ENCODE data around the gene JAZF1. TPM values are rescaled to one million over a fixed set of nuclear protein-coding genes. Genes with fewer than 3 reads are reported as not detected.

The JAZF1 gene
- total RNA-seq, 4 donors from 2014 or later = 29.3 to 33.8 (median 30.1) TPM

DNA sequence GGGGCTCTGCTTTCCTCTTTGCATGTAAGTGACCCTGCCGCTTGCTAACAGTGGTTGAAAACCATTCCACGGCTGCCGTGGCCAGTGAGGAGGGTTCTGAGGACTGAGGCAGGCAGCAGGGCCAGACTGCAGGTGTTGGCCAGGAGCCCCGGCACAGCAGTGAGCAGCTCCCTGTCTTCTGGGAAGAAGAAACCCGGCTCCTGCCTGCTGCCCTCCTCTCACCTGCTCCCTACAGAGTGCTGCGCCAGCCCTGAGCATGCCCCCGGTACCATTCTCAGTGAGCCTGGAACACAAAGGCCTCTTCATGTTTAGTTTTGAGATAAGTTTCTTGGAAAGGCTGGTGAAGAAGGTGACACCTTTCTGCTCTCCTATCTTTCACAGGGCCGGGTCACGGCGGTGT is 240.7 kb downstream of the JAZF1 start:
- intact Hi-C loops (cut with DNase I) = no loop called here
- no peak overlapping the region for H3K27ac ChIP-seq (replicated peaks in 1 of 4)
- WGBS = 93% methylated on average over 10 of the region's 10 CpGs
- H3K9me3 ChIP-seq = no peaks in the 10 kb centered on the region
- no peaks in the 10 kb centered on the region for H3K36me3 ChIP-seq
- peaks cover 4 to 18% (median 7%) of the 10 kb centered on the region in 4 donors for H3K4me1 ChIP-seq
- no peaks in the 10 kb centered on the region for H3K27me3 ChIP-seq
- no peak for DNase-seq (ENCODE audit: extremely low spot score)
- TF ChIP-seq EP300 (IDR thresholded peaks at IDR 0.05) (no peak), POLR2AphosphoS5 (IDR thresholded peaks at IDR 0.05) (no peak), POLR2A (IDR thresholded peaks at IDR 0.05; ENCODE audit: low read depth) (no peak)
- TF ChIP-seq, protein P1, sequence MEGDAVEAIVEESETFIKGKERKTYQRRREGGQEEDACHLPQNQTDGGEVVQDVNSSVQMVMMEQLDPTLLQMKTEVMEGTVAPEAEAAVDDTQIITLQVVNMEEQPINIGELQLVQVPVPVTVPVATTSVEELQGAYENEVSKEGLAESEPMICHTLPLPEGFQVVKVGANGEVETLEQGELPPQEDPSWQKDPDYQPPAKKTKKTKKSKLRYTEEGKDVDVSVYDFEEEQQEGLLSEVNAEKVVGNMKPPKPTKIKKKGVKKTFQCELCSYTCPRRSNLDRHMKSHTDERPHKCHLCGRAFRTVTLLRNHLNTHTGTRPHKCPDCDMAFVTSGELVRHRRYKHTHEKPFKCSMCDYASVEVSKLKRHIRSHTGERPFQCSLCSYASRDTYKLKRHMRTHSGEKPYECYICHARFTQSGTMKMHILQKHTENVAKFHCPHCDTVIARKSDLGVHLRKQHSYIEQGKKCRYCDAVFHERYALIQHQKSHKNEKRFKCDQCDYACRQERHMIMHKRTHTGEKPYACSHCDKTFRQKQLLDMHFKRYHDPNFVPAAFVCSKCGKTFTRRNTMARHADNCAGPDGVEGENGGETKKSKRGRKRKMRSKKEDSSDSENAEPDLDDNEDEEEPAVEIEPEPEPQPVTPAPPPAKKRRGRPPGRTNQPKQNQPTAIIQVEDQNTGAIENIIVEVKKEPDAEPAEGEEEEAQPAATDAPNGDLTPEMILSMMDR (IDR thresholded peaks at IDR 0.05) = no peak
- H3K4me3 ChIP-seq = no peak overlapping the region

GRCh38 chr7:27936768-27937102 is 243.9 kb downstream of the JAZF1 start:
- intact Hi-C loops (cut with DNase I) = no loop called here
- H3K4me1 ChIP-seq = peaks cover 0 to 10% (median 7%) of the 10 kb centered on the region in 4 donors
- no peaks in the 10 kb centered on the region for H3K9me3 ChIP-seq
- no peak for DNase-seq (ENCODE audit: extremely low spot score)
- H3K36me3 ChIP-seq = no peaks in the 10 kb centered on the region
- TF ChIP-seq, protein P1 (IDR thresholded peaks at IDR 0.05) = no peak
- no peak for TF ChIP-seq EP300 (IDR thresholded peaks at IDR 0.05)
- no peak for TF ChIP-seq POLR2A (IDR thresholded peaks at IDR 0.05; ENCODE audit: low read depth)
- no peak overlapping the region for H3K27ac ChIP-seq (replicated peaks in 1 of 4)
- no peak overlapping the region for H3K4me3 ChIP-seq
- H3K27me3 ChIP-seq = no peaks in the 10 kb centered on the region

- Histone ChIP-seq H3K36me3 (no peaks in the 10 kb centered on the region), H3K27ac (replicated peaks in 1 of 4) (no peak overlapping the region), H3K9me3 (no peaks in the 10 kb centered on the region), H3K27me3 (no peaks in the 10 kb centered on the region), H3K4me1 (peaks cover 0 to 10% (median 7%) of the 10 kb centered on the region in 4 donors), H3K4me3 (no peak overlapping the region)
- intact Hi-C loops (cut with DNase I) = no loop called here
- DNase-seq (ENCODE audit: extremely low spot score) = peak; percentile 5
- TF ChIP-seq EP300 (IDR thresholded peaks at IDR 0.05) (no peak), POLR2A (IDR thresholded peaks at IDR 0.05; ENCODE audit: low read depth) (no peak), POLR2AphosphoS5 (IDR thresholded peaks at IDR 0.05) (no peak)
- TF ChIP-seq, protein P1 (IDR thresholded peaks at IDR 0.05) = no peak
- WGBS = 78% methylated on average over 6 of the region's 6 CpGs
Measured at GRCh38 chr7:27936047-27936767, 244.4 kb downstream of the JAZF1 start.

GRCh38 chr7:27933671-27934565 is 246.7 kb downstream of the JAZF1 start:
- Histone ChIP-seq H3K4me3 (no peak overlapping the region), H3K36me3 (no peaks in the 10 kb centered on the region), H3K9me3 (no peaks in the 10 kb centered on the region), H3K27ac (replicated peaks in 1 of 4) (no peak overlapping the region), H3K27me3 (no peaks in the 10 kb centered on the region), H3K4me1 (peaks cover 0 to 10% (median 7%) of the 10 kb centered on the region in 4 donors)
- 93% methylated on average over 3 of the region's 3 CpGs for WGBS
- DNase-seq (ENCODE audit: extremely low spot score) = no peak
- intact Hi-C loops (cut with DNase I) = no loop called here
- TF ChIP-seq EP300 (IDR thresholded peaks at IDR 0.05) (no peak), POLR2AphosphoS5 (IDR thresholded peaks at IDR 0.05) (no peak), POLR2A (IDR thresholded peaks at IDR 0.05; ENCODE audit: low read depth) (no peak)

DNA sequence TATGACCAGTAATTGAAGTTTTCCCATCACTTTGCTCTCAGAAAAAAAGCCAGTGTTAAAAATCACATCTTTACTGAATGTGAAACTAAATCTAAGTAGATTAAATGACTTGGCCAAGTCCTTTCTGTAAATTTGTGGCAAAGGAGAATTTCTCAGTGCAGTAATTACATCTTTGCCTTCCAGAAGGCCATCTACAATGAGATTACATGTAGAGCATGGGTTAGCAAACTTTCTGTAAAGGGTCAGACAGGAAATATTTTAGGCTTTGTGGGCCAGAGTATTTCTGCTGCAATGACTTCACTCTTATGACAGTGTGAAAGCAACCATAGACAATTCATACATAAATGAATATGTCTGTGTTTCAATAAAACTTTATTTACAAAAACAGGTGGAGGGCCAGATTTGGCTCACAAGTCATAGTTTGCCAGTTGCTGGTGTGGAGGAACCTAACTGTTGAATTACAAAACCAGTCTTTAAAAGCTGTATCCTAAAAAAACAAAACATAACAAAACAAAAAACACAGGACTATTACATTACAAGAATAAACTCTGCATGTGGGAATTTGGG is 249.6 kb downstream of the JAZF1 start:
- Histone ChIP-seq H3K9me3 (no peaks in the 10 kb centered on the region), H3K4me3 (no peak overlapping the region), H3K27ac (replicated peaks in 1 of 4) (no peak overlapping the region), H3K36me3 (no peaks in the 10 kb centered on the region), H3K27me3 (no peaks in the 10 kb centered on the region), H3K4me1 (peaks cover 0 to 3% (median 0%) of the 10 kb centered on the region in 4 donors)
- no peak for TF ChIP-seq EP300 (IDR thresholded peaks at IDR 0.05)
- TF ChIP-seq POLR2A (IDR thresholded peaks at IDR 0.05; ENCODE audit: low read depth) = no peak
- no peak for TF ChIP-seq POLR2AphosphoS5 (IDR thresholded peaks at IDR 0.05)
- TF ChIP-seq, protein P1 (IDR thresholded peaks at IDR 0.05) = no peak
- no peak for DNase-seq (ENCODE audit: extremely low spot score)
- intact Hi-C loops (cut with DNase I) = no loop called here
